GM23248 (cell line): ENCODE results near the gene SYT4. TPM values are rescaled to one million over a fixed set of nuclear protein-coding genes. Genes with fewer than 3 reads are reported as not detected.

Experiments
- DNase-seq: peaks from one replicate; pipeline ENCODE4 v3.0.0-alpha.2; 2015
- H2AFZ ChIP-seq: fragments of 200-600 bp; sonication (generic); 2 replicates; pipeline ENCODE4 v1.6.1; 2016; ENCODE audit warnings: antibody characterized with exemption
- H3F3A ChIP-seq: fragments of 200-600 bp; sonication (generic); 2 replicates; pipeline ENCODE4 v1.6.1; 2016; ENCODE audit warnings: mild to moderate bottlenecking, antibody characterized with exemption, mixed run types; ENCODE audit not compliant: insufficient read depth
- H3K27ac ChIP-seq: fragments of 200-600 bp; sonication (generic); 2 replicates; pipeline ENCODE4 v1.5.1; 2016; ENCODE audit warnings: mild to moderate bottlenecking
- H3K27me3 ChIP-seq: fragments of 200-600 bp; sonication (generic); replicated peaks from 2 replicates; pipeline ENCODE4 v1.6.1; 2016; ENCODE audit warnings: mild to moderate bottlenecking; ENCODE audit not compliant: insufficient read depth
- H3K36me3 ChIP-seq: fragments of 200-600 bp; sonication (generic); 2 replicates; pipeline ENCODE4 v1.6.1; 2016; ENCODE audit warnings: low read depth, mild to moderate bottlenecking
- H3K4me1 ChIP-seq: fragments of 200-600 bp; sonication (generic); 2 replicates; pipeline ENCODE4 v1.6.1; 2016; ENCODE audit warnings: mild to moderate bottlenecking; ENCODE audit not compliant: insufficient read depth
- H3K4me2 ChIP-seq: fragments of 200-600 bp; sonication (generic); one replicate; pipeline ENCODE4 v1.6.1; 2016; ENCODE audit warnings: mild to moderate bottlenecking; ENCODE audit not compliant: unreplicated experiment
- H3K4me3 ChIP-seq: fragments of 200-600 bp; sonication (generic); 2 replicates; pipeline ENCODE4 v1.5.1; 2016; ENCODE audit warnings: mild to moderate bottlenecking
- H3K79me2 ChIP-seq: fragments of 200-600 bp; sonication (generic); 2 replicates; pipeline ENCODE4 v1.6.1; 2016; ENCODE audit warnings: mild to moderate bottlenecking; ENCODE audit not compliant: insufficient read depth
- H3K9ac ChIP-seq: fragments of 200-600 bp; sonication (generic); 2 replicates; pipeline ENCODE4 v1.6.1; 2016; ENCODE audit warnings: mild to moderate bottlenecking
- H3K9me2 ChIP-seq: fragments of 200-600 bp; sonication (generic); 2 replicates; pipeline ENCODE4 v1.6.1; 2016; ENCODE audit warnings: mixed run types, mild to moderate bottlenecking, moderate library complexity; ENCODE audit not compliant: insufficient read depth
- H3K9me3 ChIP-seq: fragments of 200-600 bp; sonication (generic); one replicate; pipeline ENCODE4 v1.6.1; 2017; ENCODE audit warnings: low read depth
- H4K20me1 ChIP-seq: fragments of 200-600 bp; sonication (generic); 2 replicates; pipeline ENCODE4 v1.6.0; 2016; ENCODE audit not compliant: insufficient read depth
- EZH2 ChIP-seq: fragments of 200-600 bp; sonication (generic); IDR thresholded peaks from 2 replicates; pipeline ENCODE4 v1.6.1; 2018; ENCODE audit warnings: antibody characterized with exemption, mild to moderate bottlenecking; ENCODE audit not compliant: insufficient read depth, poor library complexity, severe bottlenecking
- EZH2phosphoT487 ChIP-seq: fragments of 200-600 bp; sonication (generic); IDR thresholded peaks from 2 replicates; pipeline ENCODE4 v1.6.1; 2018; ENCODE audit warnings: antibody characterized with exemption, moderate library complexity, mild to moderate bottlenecking, low read depth; ENCODE audit not compliant: insufficient read depth
- WGBS, 2 experiments: methylation state at CpG; one replicate each; pipeline ENCODE4 v1.1.6; 2015 to 2017; ENCODE audit warnings: low lambda C conversion rate in 2 of 2, low coverage in 1 of 2; ENCODE audit errors: missing lambda C conversion rate in 2 of 2; 5-methylcytosine and 5-hydroxymethylcytosine counted together
- in situ Hi-C: fragments of 300-500 bp; cut with MboI; formaldehyde crosslinking; loops from 2 replicates; pipeline ENCODE4 v1.15.0; 2020
- polyA plus RNA-seq: library from polyadenylated mRNA; unstranded; fragments of >200 nt; fragmentation: Nextera tagmentation; extraction: Ambion mirVana; gene quantifications from 2 replicates; pipeline ENCODE4 v1.2.1, GENCODE V29; 2016
- total RNA-seq: library from RNA; depleted of rRNA; stranded (reverse); fragments of >200 nt; shearing (Covaris generic); gene quantifications from 2 replicates; pipeline ENCODE4 v1.2.3, GENCODE V29; 2014; rRNA removed

SYT4 gene
- total RNA-seq (not detected in 2 replicates), polyA plus RNA-seq (0.18 TPM in 1 of 2 replicates, not detected in the other)

DNA sequence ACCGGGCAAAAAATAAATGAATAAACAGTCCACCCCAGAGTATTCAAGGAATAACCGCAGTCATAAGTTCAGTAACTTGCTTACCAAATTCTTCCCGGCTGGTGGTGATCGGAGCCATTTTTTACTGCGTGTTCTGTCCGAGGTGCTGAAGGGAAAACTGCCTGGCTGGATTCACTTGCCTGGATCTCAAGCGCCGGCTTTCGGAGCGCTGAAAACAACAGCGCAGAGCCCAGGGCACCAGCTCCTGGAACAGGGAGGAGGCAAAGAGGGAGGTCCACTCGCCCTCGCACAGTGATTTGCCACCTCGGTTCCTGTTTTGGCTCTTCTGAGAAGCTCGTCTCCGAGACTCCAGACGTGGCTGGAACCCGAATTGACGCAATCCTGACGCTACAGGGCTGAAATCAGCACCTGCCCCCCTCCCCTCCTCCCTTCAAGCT lies at the start of gene SYT4:
Gene SYT4, minus strand, starts transcription at position 327 of the 437 bp plus-strand sequence. Its CDS starts 209 bp downstream, at position 118.
- TF ChIP-seq EZH2phosphoT487 (no peak), EZH2 (no peak)
- in situ Hi-C loops = no loop called here
- H4K20me1 ChIP-seq = no peaks in the 10 kb centered on the region
- H3K9ac ChIP-seq = no peak within 1 kb of the TSS
- WGBS, 2 experiments = 6% methylated on average over 20 of the region's 20 CpGs
- no peaks in the 10 kb centered on the region for H3K4me1 ChIP-seq
- H3K9me2 ChIP-seq = no peaks in the 10 kb centered on the region
- no peak within 1 kb of the TSS for H3K4me2 ChIP-seq
- H3F3A ChIP-seq = no peaks in the 10 kb centered on the region
- H3K9me3 ChIP-seq = no peaks in the 10 kb centered on the region
- no peaks in the 10 kb centered on the region for H3K27me3 ChIP-seq
- H3K36me3 ChIP-seq = no peaks in the 10 kb centered on the region
- DNase-seq = peak; percentile 63
- H3K4me3 ChIP-seq = no peak within 1 kb of the TSS
- no peak within 1 kb of the TSS for H2AFZ ChIP-seq
- H3K79me2 ChIP-seq = no peaks in the 10 kb centered on the region
- H3K27ac ChIP-seq = no peak within 1 kb of the TSS

DNA sequence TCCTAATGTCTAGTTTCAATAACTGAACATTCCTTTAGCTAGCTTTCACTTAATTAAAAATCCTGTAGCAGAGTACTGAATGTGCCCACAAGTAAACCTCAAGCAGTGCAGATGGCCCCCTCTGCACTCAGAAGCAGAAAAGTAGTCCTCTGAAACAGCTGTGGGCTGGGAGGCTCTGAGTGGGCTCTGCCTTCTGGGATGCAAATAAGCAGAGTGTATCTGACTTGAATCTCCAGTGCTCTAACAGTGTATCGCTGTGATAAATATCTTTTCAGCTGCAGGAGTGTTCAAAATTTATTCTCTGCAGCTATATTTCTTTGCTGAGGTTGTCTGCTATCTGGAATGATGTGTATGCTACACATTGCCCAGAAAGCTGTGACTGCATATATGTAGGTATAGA lies 44.8 kb upstream of the SYT4 start:
- Histone ChIP-seq H3K9me3 (no peaks in the 10 kb centered on the region), H3F3A (no peaks in the 10 kb centered on the region), H3K27me3 (no peaks in the 10 kb centered on the region), H3K4me1 (no peaks in the 10 kb centered on the region), H3K9ac (no peak overlapping the region), H4K20me1 (no peaks in the 10 kb centered on the region), H3K4me2 (no peak overlapping the region), H3K27ac (no peak overlapping the region), H3K36me3 (no peaks in the 10 kb centered on the region), H3K79me2 (no peaks in the 10 kb centered on the region), H2AFZ (no peak overlapping the region), H3K4me3 (no peak overlapping the region), H3K9me2 (no peaks in the 10 kb centered on the region)
- TF ChIP-seq EZH2phosphoT487 = no peak
- TF ChIP-seq EZH2 = no peak
- no peak for DNase-seq
- WGBS, 2 experiments = 32 to 65% methylated on average over 1 of the region's 1 CpG
- in situ Hi-C loops = no loop called here

DNA sequence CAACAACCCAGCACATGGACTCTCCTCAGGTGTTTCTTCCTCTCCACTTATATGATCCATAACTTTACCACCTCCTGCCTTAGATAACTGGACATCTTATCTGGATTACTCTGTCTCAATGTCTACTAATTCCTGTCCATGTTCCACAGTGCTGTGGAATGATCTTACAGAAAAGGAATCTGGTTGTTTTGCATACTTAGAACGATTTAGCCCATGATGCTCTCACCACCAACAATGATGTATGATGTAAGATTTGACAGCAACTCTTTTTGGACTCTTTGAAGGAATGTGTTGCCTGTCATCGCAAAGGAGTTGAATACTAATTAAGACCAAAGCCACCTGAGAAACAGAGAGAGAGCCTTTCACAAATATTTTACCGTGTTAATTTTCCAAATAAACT lies 37.7 kb upstream of the SYT4 start:
- TF ChIP-seq EZH2phosphoT487 (no peak), EZH2 (no peak)
- Histone ChIP-seq H3K9me2 (no peaks in the 10 kb centered on the region), H3K36me3 (no peaks in the 10 kb centered on the region), H3K4me1 (no peaks in the 10 kb centered on the region; the same call in 1 of the 2 replicates), H3K4me2 (no peak overlapping the region), H3K27me3 (no peaks in the 10 kb centered on the region; the same call in 1 of the 2 replicates), H3F3A (peaks cover 5% of the 10 kb centered on the region; the same call in 1 of the 2 replicates), H3K9ac (no peak overlapping the region), H4K20me1 (no peaks in the 10 kb centered on the region), H3K27ac (no peak overlapping the region), H2AFZ (no peak overlapping the region), H3K79me2 (no peaks in the 10 kb centered on the region), H3K4me3 (no peak overlapping the region), H3K9me3 (no peaks in the 10 kb centered on the region)
- peak; percentile 4 for DNase-seq
- in situ Hi-C loops = no loop called here
- WGBS, 2 experiments = 34 to 36% methylated on average over 3 of the region's 3 CpGs

GRCh38 chr18:43312891-43313290 lies 35.6 kb upstream of the SYT4 start:
- WGBS, 2 experiments = 24 to 26% methylated on average over 1 of the region's 1 CpG

More at GRCh38 chr18:43312891-43313290, 35.6 kb upstream of the SYT4 start:
- in situ Hi-C loops = no loop called here
- Histone ChIP-seq H3K27me3 (no peaks in the 10 kb centered on the region; the same call in 1 of the 2 replicates), H3K4me3 (no peak overlapping the region), H4K20me1 (no peaks in the 10 kb centered on the region), H3K4me2 (no peak overlapping the region), H3F3A (peaks cover 5% of the 10 kb centered on the region; the same call in 1 of the 2 replicates), H3K9me2 (no peaks in the 10 kb centered on the region), H3K27ac (no peak overlapping the region), H3K36me3 (no peaks in the 10 kb centered on the region), H2AFZ (no peak overlapping the region), H3K9me3 (no peaks in the 10 kb centered on the region), H3K4me1 (no peaks in the 10 kb centered on the region; the same call in 1 of the 2 replicates), H3K9ac (no peak overlapping the region), H3K79me2 (no peaks in the 10 kb centered on the region)
- TF ChIP-seq EZH2phosphoT487 (no peak), EZH2 (no peak)
- peak; percentile 59 for DNase-seq
